CD4-positive, alpha-beta T cell treated with Interleukin-4 for 1 hour (primary cell): ENCODE results near the gene GNG14.
"Not testable (repeated sequence)": the region's sequence is repeated elsewhere in the genome, so short reads cannot be mapped to it uniquely, and the experiment has no call there.

Experiments used
- DNase-seq, 2 donors: peaks; one replicate each; pipeline ENCODE4 v3.0.0-alpha.2; 2020 to 2022

GNG14 gene

DNA sequence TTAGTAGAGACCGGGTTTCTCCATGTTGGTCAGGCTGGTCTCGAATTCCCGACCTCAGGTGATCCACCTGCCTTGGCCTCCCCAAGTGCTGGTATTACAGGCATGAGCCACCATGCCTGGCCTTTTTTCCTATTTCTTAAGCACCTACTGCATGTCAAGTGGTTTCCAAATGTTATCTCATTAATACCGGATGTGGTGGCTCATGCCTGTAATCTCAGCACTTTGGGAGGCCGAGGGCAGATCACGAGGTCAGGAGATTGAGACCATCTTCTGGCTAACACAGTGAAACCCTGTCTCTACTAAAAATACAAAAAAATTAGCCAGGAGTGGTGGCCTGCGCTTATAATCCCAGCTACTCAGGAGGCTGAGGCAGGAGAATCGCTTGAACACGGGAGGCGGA is 37.8 kb downstream of the GNG14 start:
- DNase-seq = not testable (repeated sequence)

DNA sequence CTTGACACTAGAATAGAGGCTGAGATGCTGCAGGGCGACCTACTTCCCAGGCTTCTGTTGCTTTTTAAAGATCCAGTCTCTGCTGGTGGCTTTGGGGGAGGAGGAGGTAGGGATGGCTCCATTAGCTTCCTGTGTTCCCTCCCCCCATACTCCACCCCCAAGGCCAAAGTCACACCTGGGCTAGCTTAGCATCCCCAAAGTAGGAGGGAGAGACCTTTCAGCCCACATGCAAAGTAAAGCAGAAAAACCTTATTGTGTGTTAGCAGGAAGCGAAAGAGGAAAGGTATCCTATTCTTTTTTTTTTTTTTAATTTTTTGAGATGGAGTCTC is 39.2 kb downstream of the GNG14 start:
- DNase-seq = no peak

DNA sequence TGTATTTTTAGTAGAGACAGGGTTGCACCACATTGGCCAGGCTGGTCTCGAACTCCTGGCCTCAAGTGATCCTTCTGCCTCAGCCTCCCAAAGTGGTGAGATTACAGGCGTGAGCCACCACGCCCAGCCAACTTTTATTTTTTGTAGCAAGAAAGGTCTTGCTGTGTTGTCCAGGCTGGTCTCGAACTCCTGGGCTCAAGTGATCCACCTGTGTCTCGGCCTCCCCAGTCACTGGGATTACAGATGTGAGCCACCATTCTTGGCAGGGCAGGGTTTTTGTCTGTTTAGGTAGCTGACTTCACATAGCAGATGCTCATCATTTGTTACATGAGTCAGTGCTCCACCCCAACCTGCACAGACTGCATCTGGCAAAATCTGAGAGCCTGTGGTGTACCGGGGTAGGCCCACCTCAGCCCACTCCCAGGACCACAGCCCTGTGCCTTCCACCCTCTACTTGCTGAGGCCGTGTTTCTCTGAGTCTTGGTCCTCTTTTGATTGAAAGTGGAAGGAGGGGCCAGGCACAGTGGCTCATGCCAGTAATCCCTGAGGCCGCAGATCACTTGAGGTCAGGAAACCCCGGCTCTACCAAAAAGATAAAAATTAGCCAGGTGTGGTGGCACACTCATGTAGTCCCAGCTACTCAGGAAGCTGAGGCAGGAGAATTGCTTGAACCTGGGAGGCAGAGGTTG is 40.1 kb downstream of the GNG14 start:
- DNase-seq = no peak

DNA sequence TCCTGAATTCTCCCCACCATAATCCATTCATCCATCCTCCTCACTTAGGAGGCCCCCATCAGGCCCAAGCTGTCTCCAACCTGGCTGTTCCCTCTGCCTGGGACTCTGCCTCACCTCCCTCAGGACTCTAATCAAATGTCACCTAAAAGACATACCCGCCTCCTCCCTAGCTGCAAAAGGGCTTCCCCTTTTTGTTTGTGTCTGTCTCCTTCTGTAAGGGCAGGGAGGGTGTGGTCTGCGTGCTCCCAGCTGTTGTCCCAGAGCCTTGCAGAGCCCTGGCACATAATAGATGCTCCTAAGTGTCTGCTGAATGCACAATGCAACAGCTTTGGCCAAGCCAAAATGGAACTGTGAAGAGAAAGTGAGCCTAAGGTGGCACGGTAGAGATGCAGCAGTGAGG is 42.3 kb downstream of the GNG14 start:
- no peak for DNase-seq

DNA sequence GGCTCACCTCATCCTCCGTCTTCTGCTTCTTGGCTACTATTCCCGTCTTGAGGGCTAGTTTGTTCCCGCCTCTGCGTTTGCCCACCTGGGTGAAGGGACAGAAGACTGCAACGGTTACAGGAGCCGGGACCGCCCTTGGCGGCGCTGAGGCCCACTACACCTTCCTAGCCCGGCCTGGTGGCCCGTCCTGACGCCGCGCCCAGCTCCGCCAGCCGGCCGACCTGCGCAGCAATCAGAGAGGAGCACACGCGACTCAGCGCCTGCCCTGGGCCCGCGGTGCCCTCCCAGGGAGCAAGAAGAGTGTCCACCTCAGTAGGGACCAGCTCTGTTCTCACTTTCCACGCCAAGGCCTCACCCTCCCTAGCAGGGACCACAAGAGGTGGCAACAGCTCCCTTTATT is 43.5 kb downstream of the GNG14 start:
- DNase-seq = no peak

DNA sequence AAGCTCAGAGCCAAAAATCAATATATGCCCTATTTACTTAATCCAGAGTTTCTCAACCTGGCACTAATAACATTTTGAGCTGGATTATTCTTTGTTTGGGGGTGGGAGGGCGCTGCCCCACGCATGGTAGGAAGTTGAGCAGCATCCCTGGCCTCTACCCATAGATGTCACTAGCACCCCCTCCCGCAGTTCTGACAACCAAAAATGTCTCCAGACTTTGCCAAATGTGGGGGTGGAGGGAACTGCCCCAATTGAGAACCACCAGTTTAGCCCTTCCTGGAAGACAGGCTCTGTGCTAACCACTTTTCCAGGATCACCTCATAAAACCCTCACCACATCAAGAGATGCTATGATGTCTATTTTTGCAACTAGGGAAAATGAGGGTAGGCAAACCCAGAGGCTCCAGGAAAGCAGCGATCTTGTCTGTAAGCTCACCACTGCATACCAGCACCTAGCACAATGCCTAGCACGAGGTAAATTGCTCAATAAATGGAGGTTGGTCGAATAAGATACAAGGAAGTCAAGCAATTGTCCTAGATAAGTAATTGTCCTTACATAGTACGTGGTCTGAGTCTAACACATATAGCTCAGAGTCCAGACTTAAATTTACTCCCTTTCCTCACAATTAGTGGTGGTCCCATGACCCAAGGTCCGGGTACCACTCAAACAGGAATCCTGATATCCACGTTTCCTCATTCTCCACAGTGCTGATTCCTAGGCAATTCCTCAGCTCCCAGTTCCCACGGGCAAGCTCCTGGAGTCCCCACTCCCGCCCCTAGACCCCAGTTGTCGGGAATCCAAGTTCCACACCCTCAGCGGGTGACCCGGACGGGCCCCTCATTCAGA is 45.8 kb downstream of the GNG14 start:
- peak; percentile 45 to 57 for DNase-seq

DNA sequence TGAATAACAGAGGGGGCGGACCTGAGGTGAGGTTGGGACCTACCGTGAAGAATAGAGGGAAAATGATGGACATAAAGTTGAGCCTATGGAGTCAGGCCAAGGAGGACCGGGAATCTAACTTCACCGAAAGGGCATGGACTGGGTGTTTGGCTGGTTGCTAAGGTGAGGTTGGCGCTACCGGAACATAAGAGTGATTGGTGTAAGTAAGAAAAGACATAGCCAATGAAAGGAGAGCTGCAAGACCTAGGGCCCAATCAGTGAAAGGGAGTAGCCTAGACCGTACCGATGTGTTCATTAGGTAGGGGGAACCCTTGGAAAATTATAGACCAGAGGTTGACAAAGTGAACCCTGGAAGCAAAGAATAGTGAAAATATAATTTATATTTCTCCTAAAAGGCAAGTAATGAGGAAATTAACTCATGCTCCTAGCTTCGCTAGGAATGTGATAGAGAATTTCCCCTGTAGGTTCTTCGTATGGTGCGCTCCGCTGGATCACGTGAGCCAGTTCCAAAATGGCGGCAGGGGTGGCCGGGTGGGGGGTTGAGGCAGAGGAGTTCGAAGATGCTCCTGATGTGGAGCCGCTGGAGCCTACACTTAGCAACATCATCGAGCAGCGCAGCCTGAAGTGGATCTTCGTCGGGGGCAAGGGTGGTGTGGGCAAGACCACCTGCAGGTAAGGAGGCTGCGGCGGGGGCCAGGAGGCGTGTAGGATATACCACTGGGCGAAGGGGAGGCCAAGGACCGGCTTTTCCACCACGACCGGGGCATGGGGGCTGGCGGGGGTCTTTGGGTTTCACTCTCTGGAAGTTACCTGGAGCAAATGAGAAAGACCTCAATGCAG is 49.4 kb downstream of the GNG14 start, which contains the start of gene GET3:
GET3 (plus strand) TSS at position 503 of the 840 bp plus-strand sequence; CDS start at position 512, 9 bp downstream.
- peak; percentile 88 to 92 for DNase-seq

DNA sequence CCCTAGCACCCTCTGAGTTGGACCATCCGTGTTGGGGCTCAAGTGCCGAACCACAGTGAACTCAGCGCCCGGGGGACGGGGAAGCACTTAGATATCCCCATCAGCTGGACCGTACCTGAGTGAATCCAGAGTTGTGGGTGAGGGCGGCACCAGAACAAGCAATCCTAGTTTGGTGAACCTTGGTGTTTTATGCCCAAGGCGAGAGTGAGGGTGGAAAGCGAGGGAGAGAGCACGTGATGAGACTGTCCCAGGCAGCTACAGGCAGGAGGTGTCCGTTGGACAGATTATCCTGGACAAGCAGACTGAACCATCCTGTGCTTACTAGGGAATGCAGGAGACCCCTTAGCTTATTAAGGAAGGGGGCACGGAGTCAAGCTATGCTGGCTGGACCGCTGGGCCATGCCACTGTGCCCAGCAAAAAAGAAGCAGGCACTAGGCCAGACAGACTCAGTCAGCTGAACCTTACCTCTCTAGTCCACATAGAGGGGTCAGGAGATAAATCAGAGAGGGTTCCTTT is 50.1 kb downstream of the GNG14 start:
- no peak for DNase-seq
